ENCODE results near the gene CTR9. TPM values are rescaled to one million over a fixed set of nuclear protein-coding genes. Genes with fewer than 3 reads are reported as not detected.

Gene CTR9
- total and polyA plus RNA-seq, 2 of the 8 experiments (the other 6 are each of a cell fraction or from before 2014, with no cell fraction given), result 6.1 to 37.7 TPM

GRCh38 chr11:10792385-10793068 is 41.5 kb downstream of the CTR9 start:
- H4K20me1 ChIP-seq (replicated peaks in 1 of 2; ENCODE audit: control insufficient read depth in 1 of 2, insufficient read depth in 2 of 2, low read length in 2 of 2), result no peaks in the 10 kb centered on the region
- DNase-seq (ENCODE audit: low read depth in 1 of 2, low spot score in 2 of 2), result peak; percentile 77 to 99
- H3K27me3 ChIP-seq (replicated peaks in 1 of 4; ENCODE audit: control insufficient read depth in 3 of 4, extremely low read depth in 1 of 4, insufficient read depth in 3 of 4, low read length in 3 of 4), result peaks cover 0 to 2% (median 0%) of the 10 kb centered on the region in 4 experiments; a peak in 2 of 7 replicates
- H3K79me2 ChIP-seq (ENCODE audit: control insufficient read depth in 1 of 2, insufficient read depth in 2 of 2, low read length in 2 of 2), result no peaks in the 10 kb centered on the region
- H3K23ac ChIP-seq (ENCODE audit: insufficient read length), result no peak overlapping the region
- H2BK12ac ChIP-seq (ENCODE audit: low read depth, low read length), result 0 out of 2 replicates have a peak overlapping the region, but pooled peaks have one; percentile 32
- no peak overlapping the region for H2AK5ac ChIP-seq (ENCODE audit: low read depth, low read length)
- H2BK5ac ChIP-seq (ENCODE audit: low read depth, low read length), result no peak overlapping the region
- H4K5ac ChIP-seq (ENCODE audit: insufficient read length, low read depth, low read length), result no peak overlapping the region
- peak overlapping the region; percentile 70 for H4K91ac ChIP-seq (replicated peaks; ENCODE audit: insufficient read length, low read length)
- H3K4ac ChIP-seq (replicated peaks; ENCODE audit: insufficient read length, low read depth, low read length), result peak overlapping the region; percentile 61
- no peak overlapping the region for H2BK120ac ChIP-seq (replicated peaks; ENCODE audit: low read depth, low read length)
- no peak overlapping the region for H3K14ac ChIP-seq (ENCODE audit: insufficient read length)
- no peaks in the 10 kb centered on the region for H3K9me3 ChIP-seq (ENCODE audit: insufficient read depth in 2 of 2, low read depth in 1 of 2, low read length in 1 of 2)
- CTCF ChIA-PET (ENCODE audit: partially characterized antibody), result interaction anchor here (0.6 to 7.9 kb wide), 51 partner anchors 9 to 476 kb away, joined by 3 to 64 read pairs (median 4); partner anchors contain the start of genes EIF4G2 and ZBED5
- peak overlapping the region; percentile 89; the same call in 1 of the 2 replicates for H2BK15ac ChIP-seq (ENCODE audit: low read length)
- POLR2A ChIA-PET (ENCODE audit: partially characterized antibody), result interaction anchor here (0.6 to 28.5 kb wide), 8 partner anchors 17 to 142 kb away, joined by 3 to 595 read pairs (median 4); partner anchors contain the start of gene EIF4G2
- peak overlapping the region; percentile 90; the same call in 1 of the 2 replicates for H4K8ac ChIP-seq (ENCODE audit: extremely low read depth, insufficient read depth, low read length)
- H3K23me2 ChIP-seq (ENCODE audit: low read depth, low read length), result no peaks in the 10 kb centered on the region; the same call in 1 of the 2 replicates
- H3K4me2 ChIP-seq (ENCODE audit: insufficient read depth in 1 of 2, low read depth in 2 of 2, low read length in 2 of 2), result peak overlapping the region in 1 of 2 experiments; percentile 54; a peak in 2 of 4 replicates
- FAIRE-seq, result no peak
- H3K36me3 ChIP-seq (ENCODE audit: control insufficient read depth in 2 of 4, insufficient read depth in 4 of 4, low read length in 3 of 4), result peaks cover 3 to 17% (median 14%) of the 10 kb centered on the region in 4 experiments
- no peak overlapping the region for H3K4me3 ChIP-seq (ENCODE audit: extremely low read depth in 1 of 4, insufficient read depth in 2 of 4, low read depth in 3 of 4, low read length in 4 of 4)
- 21% methylated on average over 24 of the region's 24 CpGs; no CpG with 5 or more reads in 1 of the 2 experiments for WGBS, 2 experiments (ENCODE audit: extremely low coverage in 1 of 2, insufficient coverage in 1 of 2, insufficient read length in 1 of 2, insufficient replicate concordance in 2 of 2, low coverage in 1 of 2, low lambda C conversion rate in 2 of 2, missing lambda C conversion rate in 1 of 2)
- no peak overlapping the region for H2BK20ac ChIP-seq (ENCODE audit: low read length)
- no peak overlapping the region for H3K9ac ChIP-seq (replicated peaks in 1 of 4; ENCODE audit: extremely low read depth in 1 of 4, low read depth in 3 of 4, low read length in 3 of 4)
- no peak overlapping the region for H3K18ac ChIP-seq (ENCODE audit: extremely low read depth, low read length)
- no peak overlapping the region for H3K56ac ChIP-seq (replicated peaks; ENCODE audit: insufficient read length, low read depth, low read length)
- H3K27ac ChIP-seq (ENCODE audit: low read depth, low read length), result no peak overlapping the region
- peaks cover 0 to 5% (median 2%) of the 10 kb centered on the region in 4 experiments; a peak in 2 of 7 replicates for H3K4me1 ChIP-seq (replicated peaks in 1 of 4; ENCODE audit: control insufficient read depth in 3 of 4, insufficient read depth in 4 of 4, low read length in 3 of 4)
- no peaks in the 10 kb centered on the region for H3K79me1 ChIP-seq (ENCODE audit: low read depth, low read length)
- peak overlapping the region; percentile 93; the same call in 1 of the 2 replicates for H2AFZ ChIP-seq (ENCODE audit: low read length)
- no peak for TF ChIP-seq SP1 (IDR thresholded peaks at IDR 0.05; ENCODE audit: low read depth, low read length)
- TF ChIP-seq CTBP2 (IDR thresholded peaks at IDR 0.05; ENCODE audit: borderline replicate concordance, insufficient read depth, insufficient read length, low read length), result no peak
- no peak for TF ChIP-seq TAF1 (IDR thresholded peaks at IDR 0.05; ENCODE audit: low read depth, low read length)
- TF ChIP-seq TBP (IDR thresholded peaks at IDR 0.05; ENCODE audit: low read depth, low read length), result peak; percentile 38; the same call in 1 of the 2 replicates
- TF ChIP-seq RBBP5 (IDR thresholded peaks at IDR 0.05; ENCODE audit: borderline replicate concordance, low read depth, low read length), result no peak
- peak; percentile 98 to 99 (median 98) for TF ChIP-seq CTCF (IDR thresholded peaks at IDR 0.05; ENCODE audit: control extremely low read depth in 1 of 3, insufficient read depth in 1 of 3, low read depth in 1 of 3, low read length in 3 of 3)
- TF ChIP-seq SRF (IDR thresholded peaks at IDR 0.05; ENCODE audit: low read depth, low read length), result no peak
- no peak for TF ChIP-seq CHD1 (IDR thresholded peaks at IDR 0.05; ENCODE audit: low read depth, low read length)
- TF ChIP-seq POLR2A (IDR thresholded peaks at IDR 0.05; ENCODE audit: control extremely low read depth in 1 of 2, low read depth in 2 of 2, low read length in 2 of 2), result no peak
- TF ChIP-seq GTF2F1 (IDR thresholded peaks at IDR 0.05; ENCODE audit: borderline replicate concordance, low read depth, low read length), result no peak

Data from H1 (cell line).